Thyroid gland (tissue), 4 donors: Measurements from ENCODE around the gene OGFR.

Experiments used
- POLR2A ChIP-seq, 2 donors: fragments of 450-650 bp; IDR thresholded peaks; one replicate each; pipeline ENCODE4 v1.6.1; 2017; ENCODE audit warnings: antibody characterized with exemption in 2 of 2, mild to moderate bottlenecking in 2 of 2, moderate library complexity in 1 of 2
- TF ChIP-seq, protein P1 (sequence below), 6 experiments: fragments of 200-600 bp in 3 of 6; fragments of 450-650 bp in 3 of 6; sonication (generic) in 3 of 6; IDR thresholded peaks; one replicate each; pipeline ENCODE4 v1.5.1; 2016 to 2019; ENCODE audit warnings: antibody characterized with exemption in 6 of 6, mild to moderate bottlenecking in 2 of 6, inconsistent platforms in 1 of 6, moderate library complexity in 1 of 6

DNA sequence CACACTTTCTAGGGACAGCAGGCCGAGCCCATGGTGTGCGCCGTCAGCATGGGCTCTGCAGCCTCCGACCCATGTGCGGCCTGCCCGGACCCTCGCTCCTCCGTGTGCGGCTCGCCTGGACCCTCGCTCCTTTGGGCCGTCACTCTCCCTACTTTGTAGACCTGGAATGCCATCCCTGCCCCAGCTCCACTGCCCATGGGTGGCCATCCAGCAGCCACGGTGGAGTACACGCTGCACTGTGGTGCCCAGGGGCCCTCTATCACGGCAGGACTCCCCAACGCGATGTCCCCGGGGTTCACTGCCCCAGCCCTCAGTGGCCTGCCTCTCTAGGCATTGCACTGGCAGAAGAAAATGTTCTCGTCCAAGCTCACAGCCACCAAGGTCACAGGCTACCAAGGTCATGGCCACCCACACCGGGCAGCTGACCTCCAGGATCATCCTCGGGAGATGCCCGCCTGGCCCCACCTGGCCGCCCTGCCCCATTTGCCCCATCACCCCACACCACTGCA is 32.5 kb upstream of the OGFR start:
- TF ChIP-seq, protein P1, sequence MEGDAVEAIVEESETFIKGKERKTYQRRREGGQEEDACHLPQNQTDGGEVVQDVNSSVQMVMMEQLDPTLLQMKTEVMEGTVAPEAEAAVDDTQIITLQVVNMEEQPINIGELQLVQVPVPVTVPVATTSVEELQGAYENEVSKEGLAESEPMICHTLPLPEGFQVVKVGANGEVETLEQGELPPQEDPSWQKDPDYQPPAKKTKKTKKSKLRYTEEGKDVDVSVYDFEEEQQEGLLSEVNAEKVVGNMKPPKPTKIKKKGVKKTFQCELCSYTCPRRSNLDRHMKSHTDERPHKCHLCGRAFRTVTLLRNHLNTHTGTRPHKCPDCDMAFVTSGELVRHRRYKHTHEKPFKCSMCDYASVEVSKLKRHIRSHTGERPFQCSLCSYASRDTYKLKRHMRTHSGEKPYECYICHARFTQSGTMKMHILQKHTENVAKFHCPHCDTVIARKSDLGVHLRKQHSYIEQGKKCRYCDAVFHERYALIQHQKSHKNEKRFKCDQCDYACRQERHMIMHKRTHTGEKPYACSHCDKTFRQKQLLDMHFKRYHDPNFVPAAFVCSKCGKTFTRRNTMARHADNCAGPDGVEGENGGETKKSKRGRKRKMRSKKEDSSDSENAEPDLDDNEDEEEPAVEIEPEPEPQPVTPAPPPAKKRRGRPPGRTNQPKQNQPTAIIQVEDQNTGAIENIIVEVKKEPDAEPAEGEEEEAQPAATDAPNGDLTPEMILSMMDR (IDR thresholded peaks at IDR 0.05) = no peak
- no peak for TF ChIP-seq POLR2A (IDR thresholded peaks at IDR 0.05)
